ENCODE data around the gene PLPPR2. TPM values are rescaled to one million over a fixed set of nuclear protein-coding genes. Genes with fewer than 3 reads are reported as not detected.
A peak's percentile ranks its signal among the peaks of the same experiment; 100 is the strongest.

PLPPR2 gene
- total and polyA plus RNA-seq, 9 donors = 11.6 to 42.5 (median 31.3) TPM

- no peaks in the 10 kb centered on the region for H3K36me3 ChIP-seq
- DNase-seq = peak; percentile 97 to 99 (median 98)
- peak within 1 kb of the TSS; percentile 74 for H3K4me3 ChIP-seq
- H3K4me1 ChIP-seq (ENCODE audit: insufficient read depth) = peaks cover 12% of the 10 kb centered on the region
- H3K27ac ChIP-seq = peak within 1 kb of the TSS; percentile 73 to 98
- intact Hi-C loops (cut with DNase I) = no loop called here
- no peaks in the 10 kb centered on the region for H3K9me3 ChIP-seq
- TF ChIP-seq CTCF (IDR thresholded peaks at IDR 0.05) (no peak), POLR2A (IDR thresholded peaks at IDR 0.05) (peak; percentile 78)
- WGBS, 3 donors = 1% methylated on average over 44 of the region's 44 CpGs
- no peaks in the 10 kb centered on the region for H3K27me3 ChIP-seq
Observed at GRCh38 chr19:11374433-11375142, 19.4 kb downstream of the PLPPR2 start, which contains the start of gene SWSAP1. TSS of gene SWSAP1 (plus strand) at chr19:11374666. CDS start at chr19:11374681, 15 bp downstream.

GRCh38 chr19:11375143-11375948 is 20.1 kb downstream of the PLPPR2 start:
- peak overlapping the region; percentile 62 for H3K4me3 ChIP-seq
- intact Hi-C loops (cut with DNase I) = no loop called here
- H3K4me1 ChIP-seq (ENCODE audit: insufficient read depth) = peaks cover 14% of the 10 kb centered on the region
- WGBS, 3 donors = 2 to 5% (median 2%) methylated on average over 27 of the region's 27 CpGs
- peak; percentile 63 to 76 (median 74) for DNase-seq
- H3K27ac ChIP-seq = peak overlapping the region; percentile 73 to 98
- no peaks in the 10 kb centered on the region for H3K27me3 ChIP-seq
- H3K9me3 ChIP-seq = no peaks in the 10 kb centered on the region
- TF ChIP-seq EP300 (IDR thresholded peaks at IDR 0.05) (no peak), POLR2A (IDR thresholded peaks at IDR 0.05) (peak; percentile 36), CTCF (IDR thresholded peaks at IDR 0.05) (peak in 1 of 3 donors; percentile 6)
- H3K36me3 ChIP-seq = no peaks in the 10 kb centered on the region

- intact Hi-C loops (cut with DNase I) = no loop called here
- TF ChIP-seq CTCF (IDR thresholded peaks at IDR 0.05) (no peak), EP300 (IDR thresholded peaks at IDR 0.05) (no peak), POLR2A (IDR thresholded peaks at IDR 0.05) (no peak)
- peak in 3 of 5 donors; percentile 64 to 70 (median 64) for DNase-seq
- H3K27ac ChIP-seq = peak overlapping the region in 1 of 2 donors; percentile 4
- peaks cover 19% of the 10 kb centered on the region for H3K4me1 ChIP-seq (ENCODE audit: insufficient read depth)
- no peaks in the 10 kb centered on the region for H3K27me3 ChIP-seq
- no peaks in the 10 kb centered on the region for H3K36me3 ChIP-seq
- H3K4me3 ChIP-seq = no peak overlapping the region
- no peaks in the 10 kb centered on the region for H3K9me3 ChIP-seq
Observed at GRCh38 chr19:11377237-11377636, 22.0 kb downstream of the PLPPR2 start.

DNA sequence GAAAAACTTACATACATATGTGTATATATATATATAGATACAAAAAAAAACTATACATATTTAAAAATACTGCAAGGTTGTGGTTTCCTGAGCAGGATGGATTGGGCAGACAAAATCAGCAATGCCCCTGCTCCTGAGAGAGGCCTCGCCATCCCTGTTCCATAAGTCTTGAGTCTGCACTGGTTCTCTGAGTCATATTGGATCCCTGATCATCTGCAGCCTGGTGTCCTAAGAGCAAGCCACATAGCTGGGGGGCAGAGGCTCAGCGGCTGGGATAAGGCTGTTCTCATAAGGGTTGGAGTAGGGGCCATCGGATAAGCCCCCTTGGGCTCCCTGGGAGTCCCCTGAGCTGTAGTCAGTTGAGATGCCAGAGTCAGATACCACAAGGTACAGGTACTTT is 22.5 kb downstream of the PLPPR2 start:
- intact Hi-C loops (cut with DNase I) = no loop called here
- no peaks in the 10 kb centered on the region for H3K36me3 ChIP-seq
- no peaks in the 10 kb centered on the region for H3K9me3 ChIP-seq
- DNase-seq = no peak
- peaks cover 19% of the 10 kb centered on the region for H3K4me1 ChIP-seq (ENCODE audit: insufficient read depth)
- no peak for TF ChIP-seq EP300 (IDR thresholded peaks at IDR 0.05)
- TF ChIP-seq CTCF (IDR thresholded peaks at IDR 0.05) = no peak
- no peak for TF ChIP-seq POLR2A (IDR thresholded peaks at IDR 0.05)
- H3K27ac ChIP-seq = peak overlapping the region in 1 of 2 donors; percentile 6
- 83 to 90% (median 86%) methylated on average over 3 of the region's 3 CpGs for WGBS, 3 donors
- H3K4me3 ChIP-seq = no peak overlapping the region
- H3K27me3 ChIP-seq = no peaks in the 10 kb centered on the region

All from ovary (tissue), 9 donors.